Mammary epithelial cell (primary cell): ENCODE data around the gene DNMT3A.

ENCODE experiments used
- EZH2 ChIP-seq: IDR thresholded peaks from 2 replicates; pipeline ENCODE4 v1.6.1; 2012; ENCODE audit warnings: low read length, inconsistent platforms, borderline replicate concordance
- TF ChIP-seq, protein P1 (sequence below), 2 donors: IDR thresholded peaks in 1 of 2; conservative IDR thresholded peaks in 1 of 2; 2 replicates each; pipeline ENCODE4 v1.5.1; 2011 to 2012; ENCODE audit warnings: inconsistent platforms in 2 of 2, low read length in 2 of 2, mild to moderate bottlenecking in 2 of 2, control low read depth in 1 of 2, low read depth in 1 of 2; ENCODE audit not compliant: insufficient read depth in 1 of 2; ENCODE audit errors: extremely low read depth in 1 of 2

GRCh38 chr2:25339791-25340180, 1.9 kb downstream of the DNMT3A start:
- TF ChIP-seq, protein P1, sequence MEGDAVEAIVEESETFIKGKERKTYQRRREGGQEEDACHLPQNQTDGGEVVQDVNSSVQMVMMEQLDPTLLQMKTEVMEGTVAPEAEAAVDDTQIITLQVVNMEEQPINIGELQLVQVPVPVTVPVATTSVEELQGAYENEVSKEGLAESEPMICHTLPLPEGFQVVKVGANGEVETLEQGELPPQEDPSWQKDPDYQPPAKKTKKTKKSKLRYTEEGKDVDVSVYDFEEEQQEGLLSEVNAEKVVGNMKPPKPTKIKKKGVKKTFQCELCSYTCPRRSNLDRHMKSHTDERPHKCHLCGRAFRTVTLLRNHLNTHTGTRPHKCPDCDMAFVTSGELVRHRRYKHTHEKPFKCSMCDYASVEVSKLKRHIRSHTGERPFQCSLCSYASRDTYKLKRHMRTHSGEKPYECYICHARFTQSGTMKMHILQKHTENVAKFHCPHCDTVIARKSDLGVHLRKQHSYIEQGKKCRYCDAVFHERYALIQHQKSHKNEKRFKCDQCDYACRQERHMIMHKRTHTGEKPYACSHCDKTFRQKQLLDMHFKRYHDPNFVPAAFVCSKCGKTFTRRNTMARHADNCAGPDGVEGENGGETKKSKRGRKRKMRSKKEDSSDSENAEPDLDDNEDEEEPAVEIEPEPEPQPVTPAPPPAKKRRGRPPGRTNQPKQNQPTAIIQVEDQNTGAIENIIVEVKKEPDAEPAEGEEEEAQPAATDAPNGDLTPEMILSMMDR (conservative IDR thresholded peaks at IDR 0.05 in 1 of 2, IDR thresholded peaks at IDR 0.05 in 1 of 2; ENCODE audit: extremely low read depth in 1 of 2, insufficient read depth in 1 of 2, low read depth in 1 of 2, low read length in 2 of 2): no peak
- TF ChIP-seq EZH2: no peak
